Gastroesophageal sphincter (tissue), 4 donors: ENCODE measurements around the gene PKD2L2. TPM values are rescaled to one million over a fixed set of nuclear protein-coding genes. Genes with fewer than 3 reads are reported as not detected.

ENCODE experiments used
- ATAC-seq: fragments of 150-250 bp; one replicate; pipeline ENCODE4 v1.9.1; 2016; ENCODE audit warnings: mild to moderate bottlenecking, moderate library complexity
- H3K27ac ChIP-seq, 4 donors: fragments of 200-600 bp; sonication (generic) in 3 of 4; 1 replicate in 3 of 4; 2 replicates in 1 of 4; pipeline ENCODE4 v1.5.1; 2016 to 2019
- H3K27me3 ChIP-seq: fragments of 200-600 bp; sonication (generic); one replicate; pipeline ENCODE4 v1.5.1; 2019
- H3K36me3 ChIP-seq, 2 donors: fragments of 200-600 bp; sonication (generic); one replicate each; pipeline ENCODE4 v1.5.1; 2019; ENCODE audit warnings: control low read depth in 1 of 2
- H3K4me1 ChIP-seq, 3 donors: fragments of 200-600 bp; sonication (generic); 1 replicate in 2 of 3; 2 replicates in 1 of 3; pipeline ENCODE4 v1.5.1; 2016 to 2019; ENCODE audit warnings: control low read depth in 2 of 3
- H3K4me3 ChIP-seq, 2 donors: fragments of 200-600 bp; sonication (generic); one replicate each; pipeline ENCODE4 v1.5.1; 2019; ENCODE audit warnings: mild to moderate bottlenecking in 1 of 2, moderate library complexity in 1 of 2
- H3K9me3 ChIP-seq, 3 donors: fragments of 200-600 bp; sonication (generic); one replicate each; pipeline ENCODE4 v1.5.1; 2017 to 2019; ENCODE audit warnings: control low read depth in 2 of 3
- EP300 ChIP-seq: sonication (generic); formaldehyde crosslinking; IDR thresholded peaks from one replicate; pipeline ENCODE4 v1.6.1; 2017; ENCODE audit warnings: antibody characterized with exemption, mild to moderate bottlenecking
- POLR2A ChIP-seq, 2 donors: fragments of 450-650 bp; IDR thresholded peaks; one replicate each; pipeline ENCODE4 v1.6.1; 2017; ENCODE audit warnings: antibody characterized with exemption in 2 of 2, mild to moderate bottlenecking in 2 of 2, moderate library complexity in 1 of 2
- POLR2AphosphoS5 ChIP-seq: sonication (generic); formaldehyde crosslinking; IDR thresholded peaks from one replicate; pipeline ENCODE4 v1.6.1; 2017; ENCODE audit warnings: antibody characterized with exemption
- WGBS, 2 donors: methylation state at CpG; one replicate each; pipeline ENCODE4 v1.1.5; 2018; ENCODE audit warnings: low coverage in 1 of 2; 5-methylcytosine and 5-hydroxymethylcytosine counted together
- total RNA-seq, 4 donors: library from RNA; depleted of rRNA; stranded (reverse); fragments of >200 nt; gene quantifications; one replicate each; pipeline ENCODE4 v1.1.0, GENCODE V29; 2016
- TF ChIP-seq, protein P1 (sequence below), 4 experiments: fragments of 200-600 bp in 2 of 4; fragments of 450-650 bp in 2 of 4; sonication (generic) in 1 of 4; IDR thresholded peaks; one replicate each; pipeline ENCODE4 v1.5.1; 2017 to 2019; ENCODE audit warnings: antibody characterized with exemption in 4 of 4, mild to moderate bottlenecking in 2 of 4, moderate library complexity in 2 of 4

Gene PKD2L2
- total RNA-seq, 4 donors from 2014 or later = 0.15 TPM; not detected in 3

DNA sequence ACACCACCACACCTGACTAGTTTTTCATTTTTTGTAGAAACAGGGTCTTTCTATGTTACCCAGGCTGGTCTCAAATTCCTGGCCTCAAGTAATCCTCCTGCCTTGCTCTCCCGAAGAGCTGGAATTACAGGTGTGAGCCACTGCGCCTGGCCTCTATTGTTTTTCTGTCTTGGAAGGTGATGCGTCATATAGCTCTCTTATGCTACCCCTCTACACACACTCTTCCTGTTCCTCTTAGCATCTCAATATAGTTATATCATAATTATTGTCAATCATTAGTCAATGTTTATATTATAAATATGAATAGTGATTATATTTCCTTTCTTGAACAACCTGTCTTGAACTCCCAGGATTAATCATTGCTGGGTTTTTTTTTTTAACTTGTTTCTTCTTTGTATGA is 7.3 kb downstream of the PKD2L2 start:
- H3K9me3 ChIP-seq = no peaks in the 10 kb centered on the region
- no peaks in the 10 kb centered on the region for H3K27me3 ChIP-seq
- H3K27ac ChIP-seq = no peak overlapping the region
- 73 to 86% methylated on average over 2 to 3 of the region's 3 CpGs for WGBS, 2 donors
- H3K4me1 ChIP-seq = no peaks in the 10 kb centered on the region
- no peak overlapping the region for H3K4me3 ChIP-seq
- TF ChIP-seq POLR2AphosphoS5 (no peak), EP300 (no peak), POLR2A (IDR thresholded peaks at IDR 0.05) (no peak)
- TF ChIP-seq, protein P1, sequence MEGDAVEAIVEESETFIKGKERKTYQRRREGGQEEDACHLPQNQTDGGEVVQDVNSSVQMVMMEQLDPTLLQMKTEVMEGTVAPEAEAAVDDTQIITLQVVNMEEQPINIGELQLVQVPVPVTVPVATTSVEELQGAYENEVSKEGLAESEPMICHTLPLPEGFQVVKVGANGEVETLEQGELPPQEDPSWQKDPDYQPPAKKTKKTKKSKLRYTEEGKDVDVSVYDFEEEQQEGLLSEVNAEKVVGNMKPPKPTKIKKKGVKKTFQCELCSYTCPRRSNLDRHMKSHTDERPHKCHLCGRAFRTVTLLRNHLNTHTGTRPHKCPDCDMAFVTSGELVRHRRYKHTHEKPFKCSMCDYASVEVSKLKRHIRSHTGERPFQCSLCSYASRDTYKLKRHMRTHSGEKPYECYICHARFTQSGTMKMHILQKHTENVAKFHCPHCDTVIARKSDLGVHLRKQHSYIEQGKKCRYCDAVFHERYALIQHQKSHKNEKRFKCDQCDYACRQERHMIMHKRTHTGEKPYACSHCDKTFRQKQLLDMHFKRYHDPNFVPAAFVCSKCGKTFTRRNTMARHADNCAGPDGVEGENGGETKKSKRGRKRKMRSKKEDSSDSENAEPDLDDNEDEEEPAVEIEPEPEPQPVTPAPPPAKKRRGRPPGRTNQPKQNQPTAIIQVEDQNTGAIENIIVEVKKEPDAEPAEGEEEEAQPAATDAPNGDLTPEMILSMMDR (IDR thresholded peaks at IDR 0.05) = no peak
- ATAC-seq = no peak
- H3K36me3 ChIP-seq = no peaks in the 10 kb centered on the region

DNA sequence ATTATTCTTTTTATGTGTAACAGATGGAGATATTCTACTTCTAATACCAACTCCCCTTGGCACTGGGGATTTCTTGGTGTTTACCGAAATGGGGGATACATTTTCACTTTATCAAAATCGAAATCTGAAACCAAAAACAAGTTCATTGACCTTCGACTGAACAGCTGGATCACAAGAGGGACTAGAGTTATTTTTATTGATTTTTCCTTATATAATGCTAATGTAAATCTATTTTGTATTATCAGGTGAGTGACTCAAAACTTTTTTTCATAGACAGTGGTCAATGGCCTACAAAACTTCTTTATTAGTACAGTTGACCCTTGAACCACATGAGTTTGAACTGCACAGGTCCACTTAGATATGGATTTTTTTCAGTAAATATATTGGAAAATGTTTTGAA is 10.2 kb downstream of the PKD2L2 start:
- Histone ChIP-seq H3K27me3 (no peaks in the 10 kb centered on the region), H3K4me3 (no peak overlapping the region), H3K9me3 (no peaks in the 10 kb centered on the region), H3K4me1 (no peaks in the 10 kb centered on the region), H3K27ac (no peak overlapping the region), H3K36me3 (no peaks in the 10 kb centered on the region)
- 90 to 100% methylated on average over 3 of the region's 3 CpGs for WGBS, 2 donors
- TF ChIP-seq, protein P1 (IDR thresholded peaks at IDR 0.05) = no peak
- TF ChIP-seq POLR2A (IDR thresholded peaks at IDR 0.05) (no peak), POLR2AphosphoS5 (no peak), EP300 (no peak)
- ATAC-seq = no peak

DNA sequence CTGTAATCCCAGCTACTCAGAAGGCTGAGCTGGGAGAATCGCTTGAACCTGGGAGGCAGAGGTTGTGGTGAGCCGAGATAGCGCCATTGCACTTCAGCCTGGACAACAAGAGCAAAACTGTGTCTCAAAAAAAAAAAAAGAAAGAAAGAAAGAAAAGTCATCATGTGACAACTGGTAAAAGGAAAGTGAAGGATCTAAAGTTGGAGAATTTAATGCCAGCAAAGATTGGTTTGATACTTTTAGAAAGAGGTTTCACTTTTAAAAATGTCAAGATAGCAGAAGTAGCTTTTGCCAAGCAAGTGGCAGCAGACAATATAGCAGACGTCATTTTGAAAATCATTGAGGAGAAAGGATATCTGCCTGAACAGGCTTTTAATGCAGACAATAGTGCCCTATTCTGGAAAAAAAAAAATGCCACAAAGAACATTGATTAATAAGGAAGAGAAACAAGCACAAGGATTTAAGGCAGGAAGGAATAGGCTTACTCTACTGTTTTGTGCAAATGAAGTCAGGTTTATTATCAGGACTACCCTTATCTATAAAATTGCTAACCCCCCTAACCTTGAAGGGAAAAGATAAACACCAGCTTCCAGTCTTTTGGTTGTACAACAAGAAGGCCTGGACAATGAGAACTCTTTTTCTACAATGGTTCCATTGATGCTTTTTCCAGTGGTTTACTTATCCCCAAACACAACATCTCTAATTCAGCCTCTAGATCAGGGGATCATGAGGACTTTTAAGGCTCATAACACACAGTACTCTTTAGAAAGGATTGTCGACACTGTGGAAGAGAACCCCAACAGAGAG is 12.0 kb downstream of the PKD2L2 start:
- Histone ChIP-seq H3K4me3 (no peak overlapping the region), H3K9me3 (no peaks in the 10 kb centered on the region), H3K4me1 (no peaks in the 10 kb centered on the region), H3K36me3 (no peaks in the 10 kb centered on the region), H3K27me3 (no peaks in the 10 kb centered on the region), H3K27ac (no peak overlapping the region)
- 56 to 59% methylated on average over 1 to 3 of the region's 5 CpGs for WGBS, 2 donors
- no peak for TF ChIP-seq POLR2A (IDR thresholded peaks at IDR 0.05)
- TF ChIP-seq, protein P1 (IDR thresholded peaks at IDR 0.05) = no peak
- TF ChIP-seq EP300 = no peak
- no peak for TF ChIP-seq POLR2AphosphoS5
- no peak for ATAC-seq

DNA sequence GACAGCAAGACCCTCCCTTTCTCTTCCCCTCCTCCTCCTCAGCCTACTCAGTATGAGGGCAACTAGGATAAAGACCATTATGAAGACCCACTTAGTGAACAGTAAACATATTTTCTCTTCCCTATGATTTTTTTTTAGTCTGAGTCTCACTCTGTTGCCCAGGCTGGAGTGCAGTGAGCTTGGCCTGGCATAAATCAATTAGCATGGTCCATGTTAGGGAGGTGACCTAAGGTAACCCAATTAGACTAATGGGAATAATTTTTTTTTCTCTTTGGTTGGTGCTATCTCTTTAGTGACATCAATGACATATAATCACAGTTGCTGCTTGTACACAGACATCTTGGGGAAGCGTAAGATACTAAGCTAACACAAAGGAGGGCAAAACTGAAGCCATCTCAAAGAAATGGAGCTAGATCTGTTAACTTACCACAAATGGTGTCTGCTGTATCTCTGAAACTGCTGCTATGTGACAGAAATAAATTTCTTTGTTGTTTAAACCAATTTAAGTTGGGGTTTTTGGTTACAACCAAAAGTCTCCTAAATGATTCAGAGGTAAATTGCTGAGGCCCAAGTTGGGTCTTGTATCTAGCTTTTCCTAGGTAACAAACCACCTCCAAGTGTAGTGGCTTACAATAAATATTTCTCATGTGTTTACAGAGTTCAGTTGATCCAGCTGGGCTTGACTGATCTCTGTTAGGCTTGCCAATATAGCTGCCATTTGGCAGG is 13.3 kb downstream of the PKD2L2 start:
- Histone ChIP-seq H3K36me3 (no peaks in the 10 kb centered on the region), H3K27ac (no peak overlapping the region), H3K9me3 (no peaks in the 10 kb centered on the region), H3K4me3 (no peak overlapping the region), H3K4me1 (no peaks in the 10 kb centered on the region), H3K27me3 (no peaks in the 10 kb centered on the region)
- WGBS, 2 donors = 88 to 100% methylated on average over 1 of the region's 1 CpG
- TF ChIP-seq EP300 = no peak
- no peak for TF ChIP-seq POLR2A (IDR thresholded peaks at IDR 0.05)
- TF ChIP-seq POLR2AphosphoS5 = no peak
- TF ChIP-seq, protein P1 (IDR thresholded peaks at IDR 0.05) = no peak
- ATAC-seq = no peak
